HepG2 (cell line): ENCODE results near the gene OSCP1. TPM values are rescaled to one million over a fixed set of nuclear protein-coding genes. Genes with fewer than 3 reads are reported as not detected.

Experiments
- BHLHE40 ChIP-seq: IDR thresholded peaks from 2 replicates; pipeline ENCODE4 v1.6.1; 2011; ENCODE audit warnings: low read length, improper control_type of control experiment
- HHEX ChIP-seq: IDR thresholded peaks from 2 replicates; pipeline ENCODE4 v1.6.1; 2016; ENCODE audit warnings: control low read depth
- HNRNPLL ChIP-seq: fragments of 200-400 bp; formaldehyde crosslinking; IDR thresholded peaks from 2 replicates; pipeline ENCODE4 v1.6.1; 2017; ENCODE audit warnings: mild to moderate bottlenecking, low read depth, low read length; ENCODE audit not compliant: poor library complexity, severe bottlenecking
- HOMEZ ChIP-seq: IDR thresholded peaks from 2 replicates; pipeline ENCODE4 v1.6.1; 2016; ENCODE audit warnings: low read depth
- MAX ChIP-seq: IDR thresholded peaks from 2 replicates; pipeline ENCODE4 v1.6.1; 2012; ENCODE audit warnings: inconsistent platforms
- MXD4 ChIP-seq: IDR thresholded peaks from 2 replicates; pipeline ENCODE4 v1.6.1; 2016; ENCODE audit warnings: mild to moderate bottlenecking, missing biosample characterization, missing genetic modification reagents
- MYC ChIP-seq: sonication (generic); formaldehyde crosslinking; IDR thresholded peaks from 2 replicates; pipeline ENCODE4 v1.9.0; 2021; ENCODE audit warnings: missing genetic modification reagents, borderline replicate concordance
- PRDM10 ChIP-seq: sonication (generic); formaldehyde crosslinking; IDR thresholded peaks from 2 replicates; pipeline ENCODE4 v1.4.0; 2020; ENCODE audit warnings: low read depth, missing genetic modification reagents
- PRMT3 ChIP-seq: sonication (generic); formaldehyde crosslinking; IDR thresholded peaks from 2 replicates; pipeline ENCODE4 v1.8.1; 2022; ENCODE audit warnings: low read depth, mild to moderate bottlenecking, moderate library complexity, missing genetic modification reagents, borderline replicate concordance
- RAD51 ChIP-seq: fragments of 450-650 bp; IDR thresholded peaks from 2 replicates; pipeline ENCODE4 v1.6.1; 2016; ENCODE audit warnings: borderline replicate concordance
- SALL1 ChIP-seq: sonication (generic); formaldehyde crosslinking; IDR thresholded peaks from 2 replicates; pipeline ENCODE4 v1.8.0; 2022; ENCODE audit warnings: mild to moderate bottlenecking, missing genetic modification reagents
- SOX5 ChIP-seq: IDR thresholded peaks from 2 replicates; pipeline ENCODE4 v1.6.1; 2016; ENCODE audit warnings: borderline replicate concordance
- ZNF430 ChIP-seq: sonication (generic); formaldehyde crosslinking; IDR thresholded peaks from 2 replicates; pipeline ENCODE4 v1.9.0; 2021; ENCODE audit warnings: mild to moderate bottlenecking, missing genetic modification reagents
- ZNF441 ChIP-seq: sonication (generic); formaldehyde crosslinking; IDR thresholded peaks from 2 replicates; pipeline ENCODE4 v1.7.0; 2021; ENCODE audit warnings: missing genetic modification reagents, borderline replicate concordance
- ZNF609 ChIP-seq: sonication (generic); formaldehyde crosslinking; IDR thresholded peaks from 2 replicates; pipeline ENCODE4 v1.4.0; 2020; ENCODE audit warnings: mild to moderate bottlenecking, missing genetic modification reagents, borderline replicate concordance
- ZNF749 ChIP-seq: sonication (generic); formaldehyde crosslinking; IDR thresholded peaks from 2 replicates; pipeline ENCODE4 v1.8.0; 2022; ENCODE audit warnings: mild to moderate bottlenecking, missing genetic modification reagents, moderate library complexity, borderline replicate concordance
- ZNF816 ChIP-seq: sonication (generic); formaldehyde crosslinking; IDR thresholded peaks from 2 replicates; pipeline ENCODE4 v1.8.0; 2022; ENCODE audit warnings: missing genetic modification reagents, mild to moderate bottlenecking, borderline replicate concordance
- ZNF850 ChIP-seq: sonication (generic); formaldehyde crosslinking; conservative IDR thresholded peaks from 2 replicates; pipeline ENCODE4 v1.9.0; 2021; ENCODE audit warnings: mild to moderate bottlenecking, missing genetic modification reagents
- ZSCAN31 ChIP-seq: sonication (generic); formaldehyde crosslinking; IDR thresholded peaks from 2 replicates; pipeline ENCODE4 v1.5.0; 2020; ENCODE audit warnings: low read depth, mild to moderate bottlenecking, missing genetic modification reagents
- polyA plus RNA-seq, 8 experiments: library from polyadenylated mRNA; depleted of rRNA in 3 of 8; stranded (reverse) in 7 of 8; unstranded in 1 of 8; fragments of >200 nt; fragmentation: Illumina TruSeq in 4 of 8; extraction: Trizol in 4 of 8; gene quantifications; 2 replicates each; pipeline versions ENCODE4 v1.2.1 to v1.2.3, GENCODE V29; 2011 to 2016; ENCODE audit warnings: low read depth in 4 of 8, missing spikeins in 1 of 8, mixed read lengths in 1 of 8; ENCODE audit not compliant: insufficient read depth in 1 of 8
- total RNA-seq, 5 experiments: library from RNA; depleted of rRNA; stranded (reverse); fragments of >200 nt; fragmentation: Illumina TruSeq; extraction: Trizol; gene quantifications; 2 replicates each; pipeline ENCODE4 v1.2.3, GENCODE V29; 2016; ENCODE audit warnings: low read depth in 1 of 5

OSCP1 gene
- total and polyA plus RNA-seq, 2 of the 13 experiments (the other 11 are each of a cell fraction or from before 2014, with no cell fraction given): 0.60 to 0.84 TPM

- TF ChIP-seq ZSCAN31 (CRISPR knock-in tag) (peak; percentile 82), ZNF816 (CRISPR knock-in tag) (no peak), ZNF850 (CRISPR knock-in tag) (no peak), HNRNPLL (peak; percentile 13), ZNF441 (no peak; the same call in none of the 2 replicates), ZNF430 (CRISPR knock-in tag) (peak; percentile 77; the same call in 1 of the 2 replicates), BHLHE40 (peak; percentile 14; the same call in 1 of the 2 replicates), HOMEZ (CRISPR knock-in tag) (0 out of 2 replicates have a peak, but pooled peaks have one; percentile 47), SALL1 (CRISPR knock-in tag) (peak; percentile 68), MYC (CRISPR knock-in tag) (peak; percentile 93), PRDM10 (CRISPR knock-in tag) (peak; percentile 60), SOX5 (no peak), MXD4 (peak; percentile 76), PRMT3 (CRISPR knock-in tag) (peak; percentile 79; the same call in 1 of the 2 replicates), ZNF609 (CRISPR knock-in tag) (no peak), HHEX (CRISPR knock-in tag) (0 out of 2 replicates have a peak, but pooled peaks have one; percentile 21), ZNF749 (CRISPR knock-in tag) (no peak), MAX (peak; percentile 88), RAD51 (peak; percentile 51)
Observed at GRCh38 chr1:36400825-36401601, 49.2 kb downstream of the OSCP1 start (continued).
